EL (cell line): ENCODE data around the gene AGTRAP.

Experiments
- DNase-seq: peaks from one replicate; pipeline ENCODE4 v3.0.0-alpha.2; 2016

The AGTRAP gene

DNA sequence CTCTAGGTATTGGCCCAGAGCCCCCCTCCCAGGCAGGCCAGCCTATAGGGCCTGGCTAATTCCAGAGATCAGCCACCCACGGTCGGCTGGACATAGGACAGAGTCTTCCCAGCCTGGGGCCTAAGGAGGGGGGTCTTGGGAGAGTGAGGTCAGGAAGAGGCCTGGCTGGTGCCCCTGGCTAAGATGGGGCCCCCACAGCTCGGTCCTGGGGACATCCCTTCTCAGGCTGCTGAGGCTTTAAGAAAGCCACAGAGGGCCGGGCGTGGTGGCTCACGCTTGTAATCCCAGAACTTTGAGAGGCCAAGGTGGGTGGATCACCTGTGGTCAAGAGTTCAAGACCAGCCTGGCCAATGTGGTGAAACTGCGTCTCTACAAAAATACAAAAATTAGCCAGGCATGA is 28.6 kb downstream of the AGTRAP start:
- no peak for DNase-seq

DNA sequence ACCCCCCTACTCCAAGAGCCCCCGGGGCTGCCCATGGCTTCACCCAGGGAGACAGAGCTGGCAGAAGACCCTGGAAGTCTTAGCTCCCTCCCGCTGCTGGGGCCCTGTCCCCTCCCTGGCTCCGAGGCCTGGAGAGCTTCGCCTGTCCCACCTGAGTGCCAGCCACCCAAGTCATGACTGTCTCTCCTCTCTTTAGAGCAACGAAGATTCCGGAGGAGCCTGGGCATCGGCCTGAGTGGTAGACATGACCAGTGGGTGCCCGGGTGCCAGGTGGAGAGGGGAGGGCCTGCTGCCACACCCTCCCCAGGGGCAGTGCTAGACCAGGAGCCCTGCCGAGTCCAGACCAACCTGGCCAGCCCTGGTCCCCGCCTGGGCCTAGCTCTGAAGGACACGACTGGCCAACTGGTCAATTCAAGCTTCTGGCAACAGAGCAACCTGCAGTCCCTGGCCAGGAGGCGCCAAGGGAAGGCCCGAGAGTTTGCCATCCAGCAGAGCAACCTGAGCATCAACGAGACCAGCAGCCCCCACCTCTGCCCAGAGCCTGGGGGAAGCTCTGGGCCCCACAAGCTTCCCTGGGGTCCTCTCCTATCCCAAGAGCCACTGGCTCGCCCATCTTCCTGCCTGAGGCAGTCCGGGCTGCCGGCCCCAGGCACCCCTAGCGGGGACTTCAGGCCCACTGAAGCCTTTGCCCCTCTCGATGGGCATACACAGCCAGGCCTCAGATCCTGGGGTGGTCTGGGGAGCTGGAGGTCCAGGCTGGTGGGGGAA is 29.9 kb downstream of the AGTRAP start:
- no peak for DNase-seq

DNA sequence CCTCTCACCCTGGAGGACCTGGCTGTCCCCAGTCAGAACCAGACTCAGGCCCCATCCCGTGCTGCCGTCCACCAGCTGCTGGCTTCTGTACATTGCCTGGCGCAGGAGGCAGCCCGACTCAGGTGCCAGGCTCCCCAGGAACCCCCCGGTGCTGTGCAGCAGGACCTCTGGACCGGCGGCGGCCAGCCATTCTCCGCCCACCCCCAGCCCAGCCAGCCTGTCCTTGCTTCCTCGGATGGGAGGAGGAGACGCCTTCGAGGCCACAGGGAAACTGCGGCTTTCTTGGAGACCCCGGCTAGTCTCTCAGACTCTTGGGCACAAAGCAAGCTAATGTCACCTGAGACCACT is 30.5 kb downstream of the AGTRAP start:
- no peak for DNase-seq

DNA sequence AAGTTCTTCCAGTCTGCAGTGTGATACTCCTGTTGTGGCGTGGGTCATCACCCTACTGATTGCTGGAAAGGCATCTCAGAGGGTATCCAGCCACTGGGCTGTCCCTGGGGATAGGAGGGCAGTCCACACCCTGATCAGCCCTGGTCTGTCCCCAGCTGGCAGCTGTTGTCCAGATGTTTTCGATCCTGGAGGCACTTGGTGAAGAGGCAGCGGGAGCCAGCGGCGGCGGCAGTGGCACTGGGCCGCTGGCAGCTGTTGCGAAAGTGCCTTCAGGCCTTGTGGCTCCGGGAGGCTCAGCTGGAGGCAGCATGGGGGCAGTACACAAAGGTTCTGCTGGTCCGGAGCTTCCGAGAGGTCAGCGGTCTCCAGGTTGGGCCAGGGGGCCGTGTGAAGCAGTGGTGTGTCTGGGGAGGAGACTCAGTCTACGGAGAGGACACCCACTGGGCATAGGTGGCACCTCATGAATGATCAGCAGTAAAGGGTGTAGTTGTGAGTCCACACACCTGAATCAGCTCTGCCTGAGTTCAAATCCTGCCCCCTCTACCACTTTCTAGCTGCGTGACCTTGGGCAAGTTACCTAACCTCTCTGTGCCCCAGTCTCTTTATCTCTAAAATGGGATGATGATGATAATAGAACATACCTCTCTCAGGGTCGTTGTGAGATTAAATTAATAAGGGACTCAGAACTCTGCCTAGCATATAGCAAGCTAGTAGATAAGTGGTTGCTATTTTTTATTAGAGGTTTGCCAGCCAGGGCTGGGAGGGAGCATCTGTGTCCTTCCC is 32.2 kb downstream of the AGTRAP start:
- DNase-seq = no peak

DNA sequence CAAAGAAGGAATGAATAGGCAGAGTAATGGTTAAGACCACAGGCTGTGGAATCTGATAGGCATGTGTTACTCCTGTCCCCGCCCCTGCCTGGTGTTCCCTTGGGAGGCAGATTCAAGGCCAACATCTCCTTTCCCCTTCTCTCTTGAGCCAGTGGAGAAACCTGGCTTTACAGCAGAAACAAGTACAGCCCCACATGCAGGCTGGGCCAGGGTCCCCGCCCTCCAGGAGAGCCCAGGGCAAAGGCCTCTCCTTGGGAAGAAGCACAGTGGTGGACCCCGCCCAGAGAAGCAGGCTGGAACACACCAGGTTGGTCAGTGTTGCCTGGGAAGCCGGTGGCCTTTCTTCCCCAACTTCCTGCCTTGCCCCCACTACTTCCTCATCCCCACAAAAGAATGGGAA is 32.9 kb downstream of the AGTRAP start:
- no peak for DNase-seq

DNA sequence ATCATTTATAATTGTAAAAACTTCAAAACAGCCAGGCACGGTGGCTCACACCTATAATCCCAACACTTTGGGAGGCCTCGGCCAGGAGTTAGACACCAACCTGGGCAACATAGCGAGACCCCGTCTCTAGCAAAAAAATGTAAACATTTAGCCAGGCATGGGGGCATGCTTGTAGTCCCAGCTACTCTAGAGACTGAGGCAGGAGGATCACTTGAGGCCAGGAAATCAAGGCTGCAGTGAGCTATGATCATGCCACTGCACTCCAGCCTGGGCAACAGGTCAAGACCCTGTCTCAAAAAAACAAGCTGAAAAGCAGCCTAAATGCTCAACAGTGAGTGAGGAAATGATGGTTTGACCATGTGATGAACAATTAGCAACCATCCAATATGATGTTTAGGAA is 33.3 kb downstream of the AGTRAP start:
- no peak for DNase-seq

DNA sequence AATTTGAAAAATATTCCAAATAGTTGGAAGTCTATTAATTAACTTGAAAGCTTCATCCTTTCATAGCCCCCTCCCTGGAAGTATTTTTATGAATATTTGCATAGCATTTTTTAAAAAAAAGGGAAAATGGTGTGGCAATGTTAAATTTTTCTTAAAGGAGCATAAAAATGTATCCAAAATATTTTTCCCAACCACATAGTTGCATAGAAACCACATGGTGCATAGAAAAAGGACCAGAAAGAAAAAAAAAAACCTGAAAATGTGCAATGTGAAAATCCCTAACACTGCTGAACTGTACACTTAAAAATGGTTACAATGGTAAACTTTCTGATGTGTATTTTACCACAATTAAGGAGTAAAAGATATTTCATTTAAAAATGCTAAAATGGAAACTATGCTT is 34.1 kb downstream of the AGTRAP start:
- DNase-seq = no peak

DNA sequence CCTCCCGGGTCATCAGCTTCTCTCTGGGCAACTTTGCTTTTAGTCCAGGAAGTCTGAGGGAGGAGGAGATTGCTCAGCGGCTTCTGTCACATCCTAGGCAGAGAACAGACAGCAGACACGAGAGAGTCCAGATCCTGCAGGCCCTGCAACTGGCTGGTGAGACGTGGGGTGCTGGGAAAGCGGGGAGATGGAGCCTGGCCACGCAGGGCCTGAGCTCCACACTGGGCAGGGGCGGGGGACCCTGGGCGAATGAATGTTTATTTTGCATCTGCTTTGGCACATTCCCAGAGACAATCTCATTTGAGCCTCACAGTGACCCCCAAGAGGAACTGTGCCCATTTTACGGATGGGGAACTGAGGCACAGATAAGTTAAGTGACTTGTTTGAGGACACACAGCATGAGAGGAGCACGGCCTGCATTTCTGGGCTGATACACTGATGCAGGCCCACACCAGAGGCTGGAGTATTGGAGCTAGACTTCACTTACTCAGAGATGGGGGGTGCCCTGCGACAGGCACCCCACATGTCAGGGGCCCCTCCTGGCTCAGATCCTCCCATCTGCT is 35.6 kb downstream of the AGTRAP start:
- DNase-seq = no peak

DNA sequence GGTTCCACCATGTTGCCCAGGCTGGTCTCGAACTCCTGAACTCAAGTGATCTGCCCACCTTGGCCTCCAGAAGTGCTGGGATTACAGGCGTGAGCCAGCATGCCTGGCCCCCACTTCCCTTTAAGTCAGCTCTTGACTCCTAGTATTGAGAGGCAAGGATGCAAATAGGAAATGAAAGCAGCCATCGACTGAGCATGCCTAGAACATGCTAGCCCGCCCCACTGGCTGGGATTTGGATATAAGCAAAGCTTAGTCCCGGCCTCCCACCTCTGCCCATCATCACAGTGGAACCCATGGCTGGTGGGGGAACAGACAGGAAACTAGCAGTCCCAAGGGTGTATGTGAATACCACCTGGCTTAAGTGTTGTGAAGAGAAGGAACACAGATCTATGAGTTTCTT is 36.5 kb downstream of the AGTRAP start:
- DNase-seq = no peak

DNA sequence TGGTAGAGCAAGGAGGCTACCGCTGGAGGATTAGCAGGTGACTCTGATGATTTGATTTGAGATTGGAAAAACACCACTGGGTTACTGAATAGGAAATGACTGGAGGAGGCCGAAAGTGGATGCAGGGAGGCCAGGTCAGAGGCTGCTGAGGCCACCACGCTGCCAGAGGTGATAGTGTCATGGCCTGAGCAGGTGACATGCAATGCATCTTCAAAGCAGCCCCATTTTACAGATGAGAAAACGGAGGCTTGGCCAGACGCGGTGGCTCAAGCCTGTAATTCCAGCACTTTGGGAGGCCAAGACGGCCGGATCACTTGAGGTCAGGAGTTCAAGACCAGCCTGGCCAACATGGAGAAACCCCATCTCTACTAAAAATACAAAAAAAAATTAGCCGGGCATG is 38.8 kb downstream of the AGTRAP start:
- no peak for DNase-seq

DNA sequence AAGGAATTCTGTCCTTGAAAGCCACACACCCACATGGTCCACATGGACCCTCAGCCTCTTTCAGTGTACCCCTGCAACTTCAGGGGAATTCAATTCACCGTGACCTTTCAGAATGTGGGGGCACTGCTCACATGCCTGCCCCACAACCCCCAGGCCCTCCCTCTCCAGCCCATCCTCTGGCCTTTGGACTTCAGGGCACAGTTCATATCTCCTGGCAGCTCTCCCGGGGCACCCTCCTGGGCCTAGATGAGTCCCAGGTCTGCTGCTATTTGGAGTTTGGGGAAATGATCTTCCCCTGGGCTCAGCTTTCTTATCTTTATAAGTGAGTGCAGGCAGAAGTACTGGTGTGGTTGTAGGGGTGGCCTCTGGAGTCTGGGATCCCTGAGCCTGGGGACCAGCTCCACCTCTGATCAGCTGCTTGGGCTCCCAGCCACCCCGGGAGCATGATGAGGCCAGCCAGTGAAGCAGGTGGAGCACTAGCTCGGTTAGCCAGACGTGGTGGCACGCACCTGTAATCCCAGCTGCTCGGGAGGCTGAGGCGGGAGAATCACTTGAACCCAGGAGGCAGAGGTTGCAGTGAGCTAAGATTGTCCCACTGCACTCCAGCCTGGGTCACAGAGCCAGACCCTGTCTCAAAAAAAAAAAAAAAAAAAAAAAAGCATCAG is 41.9 kb downstream of the AGTRAP start:
- DNase-seq = no peak

DNA sequence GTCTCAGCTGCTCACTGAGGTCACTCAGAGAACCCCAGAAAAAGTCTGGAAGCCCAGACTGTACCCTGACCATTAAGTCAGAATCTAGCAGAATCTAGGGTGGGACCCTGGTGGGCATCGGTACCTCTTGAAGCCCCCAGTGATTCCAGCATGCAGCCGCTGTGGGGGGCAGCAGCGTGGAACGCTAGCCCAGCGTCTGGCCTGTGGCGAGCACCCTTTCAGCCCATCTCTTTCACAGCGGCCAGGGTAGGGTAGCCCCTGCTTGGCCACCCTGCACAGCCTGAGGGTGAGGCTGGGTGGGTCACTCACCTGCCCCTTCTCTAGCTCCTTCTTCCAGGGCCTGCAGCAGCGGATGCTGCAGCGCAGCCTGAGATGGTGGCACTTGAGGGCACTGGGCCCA is 42.4 kb downstream of the AGTRAP start:
- no peak for DNase-seq

DNA sequence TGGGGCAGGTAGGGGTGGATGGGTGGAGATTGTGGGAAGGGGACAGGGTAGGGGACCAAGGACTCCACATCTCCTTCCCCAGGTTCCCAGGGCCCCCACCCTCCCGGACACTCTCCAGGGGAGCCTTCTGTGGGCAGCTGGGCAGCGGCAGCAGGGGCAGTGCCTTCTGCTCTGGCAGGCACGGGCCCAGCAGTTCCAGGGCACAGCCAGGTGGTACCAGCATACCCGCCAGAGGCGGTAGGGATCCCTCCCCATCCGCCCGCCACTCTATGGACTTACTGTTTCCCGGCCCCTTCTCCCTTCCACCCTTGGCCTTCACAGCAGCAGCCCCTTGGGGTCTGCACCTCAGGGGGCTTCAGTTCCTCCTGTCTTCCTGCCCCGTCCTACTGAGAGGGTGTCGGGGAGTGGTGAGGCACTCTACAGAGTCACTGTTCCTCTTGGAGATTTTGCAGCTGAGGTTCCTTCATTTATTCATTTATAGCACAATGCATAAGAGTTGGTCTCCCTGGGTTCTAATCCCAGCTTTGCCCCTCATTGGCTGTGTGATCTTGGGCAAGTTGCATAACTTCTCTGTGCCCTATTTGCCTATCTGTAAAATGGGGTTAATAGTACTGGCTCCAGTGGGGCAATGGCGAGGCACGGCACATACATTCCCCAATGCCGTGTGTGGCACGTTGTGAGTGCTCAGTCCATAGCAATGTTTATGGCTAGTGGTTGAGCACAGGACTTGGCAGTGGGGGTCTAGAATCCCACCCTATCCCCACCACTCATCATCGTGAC is 43.1 kb downstream of the AGTRAP start:
- DNase-seq = no peak

DNA sequence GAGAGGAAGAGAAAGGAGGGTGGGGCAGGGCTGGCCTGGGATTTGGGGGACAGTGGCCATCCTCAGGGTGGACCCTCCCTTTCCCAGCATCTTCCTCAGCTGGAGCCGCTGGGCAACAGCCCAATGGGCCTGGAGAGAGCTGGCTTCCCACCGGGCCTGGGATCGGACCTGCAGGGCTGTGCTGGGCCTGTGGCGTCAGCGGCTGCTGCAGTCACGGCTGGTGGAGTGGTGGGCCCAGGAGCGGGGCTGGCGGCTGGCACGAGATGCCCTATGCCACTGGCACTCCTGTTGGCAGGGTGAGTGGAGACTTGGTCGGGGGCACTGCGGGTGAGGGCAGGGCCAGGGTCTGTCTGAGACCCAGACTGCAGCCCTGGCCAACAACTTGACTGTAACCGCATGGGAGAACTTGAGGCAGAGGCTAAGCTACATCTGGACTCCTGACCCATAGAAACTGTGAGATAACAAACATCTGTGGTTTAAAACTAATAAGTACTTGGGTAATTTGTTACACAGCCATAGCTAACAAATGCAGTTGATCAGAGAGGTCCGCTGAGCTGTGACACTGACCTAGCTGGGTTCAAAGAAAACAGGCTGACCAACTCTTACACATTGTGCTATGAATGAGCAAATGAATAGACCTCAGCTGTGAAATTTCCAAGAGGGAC is 43.9 kb downstream of the AGTRAP start:
- no peak for DNase-seq

DNA sequence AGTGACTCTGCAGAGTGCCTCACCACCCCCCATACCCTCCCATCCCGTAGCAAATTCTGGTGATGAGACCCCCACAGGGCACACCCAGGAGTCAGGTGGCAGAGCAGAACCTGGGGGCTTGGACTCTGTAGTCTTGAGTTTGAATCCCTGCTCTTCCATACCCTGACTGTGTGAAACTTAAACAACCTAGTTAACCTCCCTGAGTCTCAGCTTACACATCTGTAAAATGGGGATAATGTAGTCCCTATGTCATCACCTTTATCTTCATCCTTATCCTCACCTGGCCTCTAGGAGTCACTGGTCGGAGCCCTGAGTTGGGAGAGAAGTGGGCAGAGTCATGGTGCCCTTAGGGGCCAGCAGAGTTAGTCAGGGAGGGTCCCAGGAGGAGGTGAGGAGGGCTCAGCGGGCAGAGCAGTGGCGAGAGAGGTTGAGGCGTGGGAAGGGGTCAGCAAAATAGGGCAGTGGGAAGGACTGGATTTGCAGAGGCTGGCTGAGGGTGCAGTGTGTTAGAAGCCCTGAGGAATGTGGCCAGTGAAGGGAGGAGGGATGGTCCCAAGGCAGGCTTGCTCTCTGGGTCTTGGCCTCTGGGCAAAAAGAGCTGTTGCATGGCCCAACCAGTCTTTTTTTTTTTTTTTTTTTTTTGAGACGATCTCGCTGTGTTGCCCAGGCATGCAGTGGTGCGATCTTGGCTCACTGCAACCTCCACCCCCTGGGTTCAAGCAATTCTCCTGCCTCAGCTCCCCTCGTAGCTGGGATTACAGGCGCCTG is 44.6 kb downstream of the AGTRAP start:
- DNase-seq = no peak

DNA sequence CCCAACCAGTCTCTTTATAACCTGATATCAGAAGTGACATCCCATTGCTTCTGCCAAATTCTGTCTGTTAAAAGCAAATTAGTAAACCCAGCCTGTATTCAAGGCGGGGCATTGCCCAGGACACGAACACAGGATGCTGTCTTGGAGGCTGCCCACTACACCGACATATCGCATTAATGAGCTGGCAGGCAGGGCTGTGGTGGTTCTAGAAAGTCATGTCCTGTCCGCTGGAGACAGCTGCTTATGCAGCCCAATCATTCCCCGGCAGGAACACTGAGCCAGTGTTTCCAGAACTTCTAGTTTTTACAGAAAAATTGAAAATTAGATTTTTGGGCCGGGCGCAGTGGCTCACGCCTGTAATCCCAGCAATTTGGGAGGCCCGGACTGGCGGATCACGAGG is 45.4 kb downstream of the AGTRAP start:
- no peak for DNase-seq

DNA sequence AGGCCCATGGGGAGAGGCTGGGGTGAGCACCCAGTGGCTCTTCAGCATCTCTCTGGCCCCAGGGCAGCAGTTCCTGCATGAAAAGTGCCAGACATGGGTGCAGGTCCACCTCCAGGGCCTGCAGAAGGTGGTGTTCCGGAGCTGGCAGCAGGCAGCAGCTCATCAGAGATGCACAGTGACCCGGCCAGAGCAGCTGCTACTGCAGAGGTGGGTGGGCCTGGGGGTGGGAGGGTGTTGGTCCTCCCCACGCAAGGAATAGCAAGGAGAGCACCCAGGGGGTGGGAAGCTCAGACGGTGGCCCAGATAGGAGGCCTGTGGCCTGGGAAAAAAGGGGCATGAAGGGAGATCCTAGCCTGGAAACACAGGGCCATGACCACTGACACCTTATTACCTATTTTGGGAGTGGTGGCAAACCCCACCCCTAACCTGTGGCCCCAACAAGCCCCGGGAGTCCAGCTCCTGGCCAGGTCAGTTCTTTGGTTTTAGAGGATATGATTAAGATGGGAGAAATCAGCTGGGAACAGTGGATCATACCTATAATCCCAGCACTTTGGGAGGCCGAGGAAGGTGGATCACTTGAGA is 46.3 kb downstream of the AGTRAP start:
- DNase-seq = no peak

DNA sequence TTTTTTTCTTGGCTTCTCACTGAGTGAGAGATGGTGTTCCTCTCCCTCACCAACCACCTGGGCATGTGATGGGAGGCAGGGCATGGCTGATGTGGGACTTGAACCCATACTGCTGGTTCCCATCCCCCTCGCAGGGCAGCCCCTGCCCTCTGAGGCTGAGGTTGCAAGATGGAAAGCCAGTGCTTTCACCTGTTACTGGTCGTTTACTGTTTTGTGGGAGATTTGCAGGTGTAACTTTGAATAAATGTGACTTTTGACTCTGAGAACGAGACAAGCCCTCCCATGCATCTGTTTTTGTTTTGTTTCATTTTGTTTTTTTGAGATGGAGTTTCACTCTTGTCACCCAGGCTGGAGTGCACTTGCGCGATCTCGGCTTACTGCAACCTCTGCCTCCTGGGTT is 47.6 kb downstream of the AGTRAP start:
- no peak for DNase-seq

DNA sequence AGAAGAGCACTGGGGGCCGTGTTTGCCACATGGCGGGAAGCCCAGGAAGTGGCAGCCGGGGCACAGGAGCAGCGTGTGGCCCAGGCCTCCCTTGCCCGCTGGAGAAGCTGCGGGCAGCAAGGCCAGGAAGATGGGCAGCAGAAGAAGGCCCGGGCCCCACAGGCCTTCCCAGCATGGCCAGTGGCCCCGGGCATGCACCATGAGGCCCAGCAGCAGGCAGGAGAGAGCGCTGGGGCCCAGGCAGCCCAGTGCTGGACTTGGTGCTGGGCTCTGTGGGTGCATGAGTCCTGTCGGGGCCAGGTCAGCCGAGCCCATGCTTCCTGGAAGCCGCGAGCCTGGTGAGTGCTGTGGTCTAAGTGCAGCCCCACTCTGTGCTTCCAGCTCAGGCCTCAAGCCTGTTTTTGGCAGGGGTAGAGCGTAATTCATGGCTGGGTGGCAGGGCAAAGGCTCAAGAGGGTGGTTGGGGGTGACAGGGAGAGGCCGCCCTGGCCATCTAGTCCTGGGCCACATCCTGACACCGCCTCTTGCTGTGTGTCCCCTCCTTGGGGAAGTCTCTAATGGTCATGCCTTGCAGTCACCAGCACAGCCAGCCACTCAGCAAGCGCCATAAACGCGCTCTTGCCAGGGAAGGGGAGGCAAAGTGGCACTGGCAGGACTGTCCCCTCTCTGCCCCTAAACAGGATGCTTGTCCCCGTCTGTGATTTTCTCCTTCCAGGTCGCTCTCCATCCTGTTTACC is 48.5 kb downstream of the AGTRAP start:
- DNase-seq = no peak

DNA sequence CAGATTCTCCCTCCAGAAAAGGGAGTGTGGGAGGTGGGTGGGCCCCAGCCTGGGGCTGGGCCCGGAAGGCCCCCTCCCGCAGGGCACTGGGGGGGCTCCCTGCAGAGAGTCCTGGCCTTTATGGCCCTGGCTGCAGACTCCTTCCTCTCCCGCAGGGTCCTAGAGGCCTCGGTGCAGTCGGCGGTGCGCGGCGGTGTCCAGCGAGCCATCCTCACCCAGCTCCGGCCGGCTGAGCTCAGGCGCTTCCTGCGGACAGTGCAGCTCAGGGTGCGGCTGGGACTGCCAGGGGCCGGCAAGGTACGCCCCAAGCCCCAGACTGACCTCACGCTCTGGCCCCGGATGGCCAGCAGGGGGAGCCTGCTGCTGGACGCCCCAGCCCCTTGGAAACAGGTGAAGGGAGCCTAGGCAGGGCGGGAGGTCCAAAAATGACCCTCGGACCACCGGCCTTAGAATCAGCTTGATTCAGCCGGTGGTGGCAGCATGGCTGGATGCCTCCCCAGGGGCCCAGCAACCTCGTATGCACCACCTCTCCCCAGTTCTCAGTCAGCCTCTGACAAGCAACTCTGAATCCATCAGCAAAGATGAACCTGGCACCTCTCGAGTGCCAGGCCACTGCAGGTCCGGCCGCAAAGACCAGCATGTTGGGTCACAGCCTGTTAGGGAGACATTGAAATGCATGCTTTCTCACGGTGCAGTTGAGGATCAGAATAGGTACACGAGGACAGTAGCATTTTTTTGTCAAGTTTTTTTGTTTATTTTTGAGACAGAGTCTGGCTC is 49.2 kb downstream of the AGTRAP start:
- DNase-seq = peak; percentile 69
